PFSK-1 (cell line): Measurements from ENCODE around the gene LGALS1.

Experiments used
- FOXP2 ChIP-seq: optimal IDR thresholded peaks from 2 replicates; pipeline ENCODE3; 2011; ENCODE audit warnings: borderline replicate concordance, control low read depth, inconsistent platforms; ENCODE audit not compliant: insufficient read depth; ENCODE audit errors: extremely low read length, extremely low read depth
- POLR2AphosphoS5 ChIP-seq: IDR thresholded peaks from 2 replicates; pipeline ENCODE4 v1.6.1; 2012; ENCODE audit warnings: low read depth, mild to moderate bottlenecking, control low read depth, low read length, moderate library complexity
- REST ChIP-seq, 2 experiments: IDR thresholded peaks; 2 replicates each; pipeline versions ENCODE4 v1.6.1 to v1.8.0; 2011 to 2012; ENCODE audit warnings: low read depth in 2 of 2, low read length in 2 of 2, control low read depth in 1 of 2, inconsistent platforms in 1 of 2, mild to moderate bottlenecking in 1 of 2, moderate library complexity in 1 of 2; ENCODE audit not compliant: insufficient read depth in 1 of 2
- SIN3A ChIP-seq: IDR thresholded peaks from 2 replicates; pipeline ENCODE4 v1.6.1; 2012; ENCODE audit warnings: mild to moderate bottlenecking, low read length, moderate library complexity, borderline replicate concordance; ENCODE audit not compliant: insufficient read depth
- TAF1 ChIP-seq: IDR thresholded peaks from 2 replicates; pipeline ENCODE4 v1.6.1; 2012; ENCODE audit warnings: low read length, control low read depth, borderline replicate concordance; ENCODE audit not compliant: insufficient read depth

GRCh38 chr22:37638391-37639069 lies 36.9 kb upstream of the LGALS1 start:
- no peak for TF ChIP-seq POLR2AphosphoS5
- TF ChIP-seq TAF1: no peak
- no peak for TF ChIP-seq SIN3A
- no peak for TF ChIP-seq REST (IDR thresholded peaks at IDR 0.05; ENCODE audit: insufficient read depth in 1 of 2, low read depth in 2 of 2, low read length in 2 of 2)
- no peak for TF ChIP-seq FOXP2
